Activated T-cell treated with anti-CD3 and anti-CD28 coated beads, Interleukin-2, amount 50 U/mL, for 24 hours (primary cell): ENCODE results near the gene PUS1.

ENCODE experiments used
- DNase-seq: peaks from one replicate; pipeline ENCODE4 v3.0.0-alpha.2; 2020
- H3K27ac Mint-ChIP-seq: 2 replicates; pipeline ENCODE4 v1.8.0; 2020; ENCODE audit warnings: mild to moderate bottlenecking, mixed read lengths
- H3K27me3 Mint-ChIP-seq: 2 replicates; pipeline ENCODE4 v1.8.0; 2020; ENCODE audit warnings: mixed read lengths
- H3K36me3 Mint-ChIP-seq: 2 replicates; pipeline ENCODE4 v1.8.0; 2020; ENCODE audit warnings: low read depth, mixed read lengths
- H3K4me1 Mint-ChIP-seq: 2 replicates; pipeline ENCODE4 v1.8.0; 2020; ENCODE audit warnings: low read depth, mixed read lengths
- H3K4me3 Mint-ChIP-seq: 2 replicates; pipeline ENCODE4 v1.8.0; 2020; ENCODE audit warnings: mild to moderate bottlenecking, moderate library complexity, mixed read lengths
- H3K9me3 Mint-ChIP-seq: 2 replicates; pipeline ENCODE4 v1.8.0; 2020; ENCODE audit warnings: mixed read lengths

PUS1 gene

DNA sequence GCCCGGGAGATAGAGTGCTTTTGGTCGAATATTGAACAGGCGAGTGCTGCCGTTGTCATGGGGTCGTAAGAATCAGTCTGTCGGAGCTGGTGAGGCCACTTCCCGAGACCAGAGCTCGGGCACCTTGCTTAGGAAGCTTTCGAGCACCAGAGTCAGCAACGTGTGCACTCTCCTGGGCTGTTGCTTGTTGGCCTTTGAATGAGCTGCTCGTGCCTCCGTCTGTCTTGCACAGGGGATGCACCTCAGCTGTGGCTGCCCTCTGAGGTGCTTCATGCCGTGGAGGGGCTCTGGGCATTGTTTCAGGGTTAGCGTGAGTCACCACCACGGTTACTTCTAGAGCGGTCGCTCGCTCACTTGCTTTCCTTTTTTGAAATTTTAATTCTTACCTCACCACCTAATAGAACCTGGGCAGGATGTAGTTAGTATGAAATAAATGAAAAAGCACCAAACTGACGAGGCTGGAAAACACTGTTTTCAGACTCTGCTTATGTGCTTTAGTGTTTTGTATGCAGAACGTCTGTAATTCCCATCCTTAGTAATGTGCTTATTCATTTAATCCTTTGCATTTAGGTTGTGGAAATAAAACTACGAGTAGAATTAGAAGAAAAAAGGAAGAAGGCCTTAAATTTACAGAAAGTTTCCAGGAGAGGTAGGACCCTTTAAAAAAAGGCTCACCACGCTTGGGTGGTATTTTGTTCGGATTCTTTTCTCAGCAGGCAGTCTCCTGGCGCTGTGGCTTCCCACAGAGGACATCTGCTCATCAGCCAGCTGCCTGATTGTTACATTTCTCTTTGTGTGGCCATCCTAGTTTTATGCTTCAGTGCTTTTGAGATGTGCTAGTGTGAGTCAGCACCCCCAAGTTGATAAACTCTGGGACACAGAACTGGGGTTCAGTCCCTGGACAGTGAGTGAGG lies 61.2 kb downstream of the PUS1 start:
- Mint-ChIP-seq H3K4me3 (no peak overlapping the region), H3K27ac (no peak overlapping the region), H3K4me1 (peaks cover 2% of the 10 kb centered on the region), H3K27me3 (no peaks in the 10 kb centered on the region), H3K36me3 (peaks cover 94% of the 10 kb centered on the region), H3K9me3 (no peaks in the 10 kb centered on the region)
- DNase-seq: no peak

DNA sequence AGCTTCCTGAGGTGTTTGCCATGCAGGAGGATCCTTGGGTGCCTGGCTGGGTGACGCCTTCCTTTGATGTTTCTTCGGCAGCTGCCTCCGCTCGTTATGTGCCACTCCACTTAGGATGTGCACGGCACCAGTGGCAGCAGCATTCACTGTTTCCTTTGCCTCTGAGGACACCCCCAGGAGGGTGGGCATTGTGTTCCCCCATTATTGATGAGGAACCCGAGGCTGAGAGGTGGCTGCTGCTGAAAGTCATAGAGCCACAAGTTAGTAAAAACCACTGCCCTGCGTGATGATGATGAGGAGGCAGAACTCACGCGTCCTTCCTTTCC lies 61.9 kb downstream of the PUS1 start:
- peaks cover 2% of the 10 kb centered on the region for H3K4me1 Mint-ChIP-seq

DNA sequence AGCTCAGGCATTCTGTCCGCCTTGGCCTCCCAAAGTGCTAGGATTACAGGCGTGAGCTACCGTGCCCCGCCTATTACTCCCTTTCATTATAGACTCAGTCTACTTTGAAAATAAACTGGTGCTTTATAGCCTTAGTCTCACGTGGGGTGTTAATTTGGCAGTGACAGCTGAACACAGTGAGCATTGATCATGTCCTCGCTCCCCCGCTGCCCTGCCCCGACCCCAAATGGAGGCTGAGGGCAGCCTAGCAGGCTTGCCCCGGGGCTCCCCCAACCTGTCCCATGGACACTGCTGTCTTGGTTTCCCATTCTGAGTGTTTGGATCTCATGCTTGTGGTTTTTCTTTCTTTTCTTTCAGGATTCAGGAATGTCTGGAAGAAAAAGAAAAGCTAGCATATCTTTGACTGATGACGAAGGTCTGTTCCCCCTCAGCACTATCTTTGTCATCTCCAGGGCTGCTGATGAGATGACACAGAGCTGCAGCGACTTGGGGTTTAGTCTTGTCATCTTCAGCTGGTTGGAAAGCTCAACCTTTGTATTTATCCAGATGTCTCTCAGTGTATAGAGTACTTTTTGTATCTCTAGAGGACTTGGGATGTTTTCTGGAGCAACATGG lies 62.8 kb downstream of the PUS1 start:
- H3K27ac Mint-ChIP-seq: no peak overlapping the region
- no peaks in the 10 kb centered on the region for H3K27me3 Mint-ChIP-seq
- peaks cover 91% of the 10 kb centered on the region for H3K36me3 Mint-ChIP-seq

More for the DNA sequence above, 61.9 kb downstream of the PUS1 start:
- H3K36me3 Mint-ChIP-seq: peaks cover 92% of the 10 kb centered on the region
- no peak overlapping the region for H3K4me3 Mint-ChIP-seq
- H3K27me3 Mint-ChIP-seq: no peaks in the 10 kb centered on the region
- H3K27ac Mint-ChIP-seq: no peak overlapping the region
- DNase-seq: no peak
- no peaks in the 10 kb centered on the region for H3K9me3 Mint-ChIP-seq

DNA sequence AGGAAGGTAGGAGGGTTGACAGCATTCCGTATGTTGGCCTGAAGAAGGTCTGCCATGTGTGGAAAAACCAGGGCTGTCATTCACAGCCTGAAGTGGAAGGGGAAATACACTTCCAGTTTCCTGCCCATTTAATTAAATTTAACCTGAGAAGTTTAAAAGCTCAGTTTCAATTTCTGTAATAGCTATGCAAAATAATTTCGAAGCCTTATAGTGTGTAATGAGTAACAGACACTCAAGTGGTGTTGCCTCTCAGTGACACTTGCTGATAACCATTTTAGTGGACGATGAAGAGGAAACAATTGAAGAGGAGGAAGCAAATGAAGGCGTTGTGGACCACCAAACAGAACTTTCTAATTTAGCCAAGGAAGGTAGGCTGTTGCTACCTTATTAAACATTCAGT lies 65.5 kb downstream of the PUS1 start:
- Mint-ChIP-seq H3K4me1 (peaks cover 2% of the 10 kb centered on the region), H3K27ac (peak overlapping the region; percentile 41), H3K9me3 (no peaks in the 10 kb centered on the region), H3K27me3 (no peaks in the 10 kb centered on the region), H3K4me3 (no peak overlapping the region), H3K36me3 (peaks cover 83% of the 10 kb centered on the region)
- no peak for DNase-seq

More for the DNA sequence above, 62.8 kb downstream of the PUS1 start:
- Mint-ChIP-seq H3K9me3 (no peaks in the 10 kb centered on the region), H3K4me1 (peaks cover 2% of the 10 kb centered on the region), H3K4me3 (no peak overlapping the region)
- no peak for DNase-seq
